IMR-90 (cell line): ENCODE results near the gene VPS26B. TPM values are rescaled to one million over a fixed set of nuclear protein-coding genes. Genes with fewer than 3 reads are reported as not detected.

ENCODE experiments used
- ATAC-seq: fragments of 200-7000 bp; cut with Tn5 transposase; 2 replicates; pipeline ENCODE4 v1.9.1; 2020; ENCODE audit warnings: low read depth, mild to moderate bottlenecking, moderate library complexity
- BruUV-seq: library from RNA; stranded (reverse); fragments of 400-500 nt; replicated peaks from 2 replicates; lab custom pipeline; 2021; lab: Mats Ljungman, UMichigan
- CTCF ChIA-PET: fragments of 300-600 bp; formaldehyde crosslinking; extraction: SDS; loops from one replicate; lab custom pipeline; 2021; ENCODE audit warnings: antibody characterized with exemption; lab: Yijun Ruan, JAX
- POLR2A ChIA-PET: fragments of 300-600 bp; sonication (Branson Sonifier 250); formaldehyde crosslinking; loops from one replicate; lab custom pipeline; 2022; ENCODE audit warnings: antibody characterized with exemption; ENCODE audit not compliant: unreplicated experiment; lab: Charles Lee
- DNase-seq: peaks from one replicate; pipeline ENCODE4 v3.0.0; 2013
- H2AFZ ChIP-seq: replicated peaks from 2 replicates; pipeline ENCODE3; 2013; ENCODE audit warnings: low read length, mild to moderate bottlenecking; ENCODE audit not compliant: poor library complexity
- H2AK5ac ChIP-seq: 2 replicates; pipeline ENCODE4 v1.6.1; 2013; ENCODE audit warnings: low read depth, low read length, inconsistent platforms
- H2AK9ac ChIP-seq: replicated peaks from 2 replicates; pipeline ENCODE3; 2013; ENCODE audit warnings: mild to moderate bottlenecking, low read depth, low read length, moderate library complexity; ENCODE audit not compliant: poor library complexity
- H2BK120ac ChIP-seq: 2 replicates; pipeline ENCODE4 v1.6.1; 2013; ENCODE audit warnings: low read depth, low read length, inconsistent platforms
- H2BK15ac ChIP-seq: 3 replicates; pipeline ENCODE4 v1.6.1; 2013; ENCODE audit warnings: low read depth, low read length, inconsistent platforms
- H2BK20ac ChIP-seq: 2 replicates; pipeline ENCODE4 v1.6.1; 2013; ENCODE audit warnings: low read depth, mild to moderate bottlenecking, inconsistent platforms, low read length, moderate library complexity
- H2BK5ac ChIP-seq: 2 replicates; pipeline ENCODE4 v1.6.1; 2013; ENCODE audit warnings: mild to moderate bottlenecking, low read depth, low read length, inconsistent platforms; ENCODE audit not compliant: poor library complexity, severe bottlenecking
- H3K14ac ChIP-seq: replicated peaks from 2 replicates; pipeline ENCODE4 v1.6.1; 2013; ENCODE audit warnings: low read depth, low read length, inconsistent platforms
- H3K18ac ChIP-seq: 2 replicates; pipeline ENCODE4 v1.6.1; 2013; ENCODE audit warnings: low read depth, low read length, control low read depth
- H3K23ac ChIP-seq: 2 replicates; pipeline ENCODE4 v1.6.1; 2013; ENCODE audit warnings: low read depth, low read length, inconsistent platforms
- H3K27ac ChIP-seq: 2 replicates; pipeline ENCODE4 v1.5.1; 2013; ENCODE audit warnings: mild to moderate bottlenecking, control low read depth, low read length; ENCODE audit not compliant: insufficient read depth
- H3K27me3 ChIP-seq: 2 replicates; pipeline ENCODE4 v1.6.1; 2013; ENCODE audit warnings: low read length; ENCODE audit not compliant: control insufficient read depth, insufficient read depth
- H3K36me3 ChIP-seq: 2 replicates; pipeline ENCODE4 v1.6.1; 2013; ENCODE audit warnings: low read length, mixed read lengths; ENCODE audit not compliant: control insufficient read depth, insufficient read depth
- H3K4ac ChIP-seq: 2 replicates; pipeline ENCODE4 v1.6.1; 2013; ENCODE audit warnings: low read depth, low read length, inconsistent platforms
- H3K4me1 ChIP-seq: 2 replicates; pipeline ENCODE4 v1.6.1; 2013; ENCODE audit warnings: low read length, mixed read lengths; ENCODE audit not compliant: control insufficient read depth, insufficient read depth
- H3K4me2 ChIP-seq: 2 replicates; pipeline ENCODE4 v1.6.1; 2013; ENCODE audit warnings: low read depth, mild to moderate bottlenecking, control low read depth, low read length, moderate library complexity
- H3K4me3 ChIP-seq: 2 replicates; pipeline ENCODE4 v1.5.1; 2013; ENCODE audit warnings: low read depth, mild to moderate bottlenecking, control low read depth, low read length, moderate library complexity; ENCODE audit not compliant: insufficient read depth
- H3K56ac ChIP-seq: 2 replicates; pipeline ENCODE4 v1.6.1; 2013; ENCODE audit warnings: low read length, inconsistent platforms; ENCODE audit not compliant: insufficient read depth; ENCODE audit errors: extremely low read depth
- H3K79me1 ChIP-seq, 2 experiments: 2 replicates each; pipeline ENCODE4 v1.6.1; 2013; ENCODE audit warnings: low read length in 2 of 2, inconsistent platforms in 1 of 2, low read depth in 1 of 2
- H3K9ac ChIP-seq: 2 replicates; pipeline ENCODE4 v1.6.1; 2013; ENCODE audit warnings: low read depth, low read length, control low read depth
- H3K9me1 ChIP-seq: 2 replicates; pipeline ENCODE4 v1.6.1; 2013; ENCODE audit warnings: low read length, inconsistent platforms; ENCODE audit not compliant: insufficient read depth
- H3K9me3 ChIP-seq: 2 replicates; pipeline ENCODE4 v1.6.1; 2013; ENCODE audit warnings: low read length; ENCODE audit not compliant: control insufficient read depth, insufficient read depth
- H4K20me1 ChIP-seq: 2 replicates; pipeline ENCODE4 v1.6.1; 2013; ENCODE audit warnings: low read length, inconsistent platforms; ENCODE audit not compliant: insufficient read depth
- H4K5ac ChIP-seq: 2 replicates; pipeline ENCODE4 v1.6.1; 2013; ENCODE audit warnings: mild to moderate bottlenecking, low read depth, low read length, control low read depth
- H4K8ac ChIP-seq, 2 experiments: 2 replicates each; pipeline ENCODE4 v1.6.1; 2013; ENCODE audit warnings: low read depth in 2 of 2, low read length in 2 of 2, control low read depth in 1 of 2, inconsistent platforms in 1 of 2
- H4K91ac ChIP-seq: 2 replicates; pipeline ENCODE4 v1.6.1; 2013; ENCODE audit warnings: low read depth, low read length, inconsistent platforms; ENCODE audit not compliant: insufficient read depth
- BHLHE40 ChIP-seq: fragments of 150-350 bp; IDR thresholded peaks from 2 replicates; pipeline ENCODE4 v1.6.1; 2016; ENCODE audit warnings: mild to moderate bottlenecking, low read depth, low read length
- CEBPB ChIP-seq: IDR thresholded peaks from 2 replicates; pipeline ENCODE4 v1.6.1; 2012; ENCODE audit warnings: low read depth, low read length, improper control_type of control experiment
- CHD1 ChIP-seq: IDR thresholded peaks from 2 replicates; pipeline ENCODE4 v1.6.1; 2012; ENCODE audit warnings: low read depth, low read length, improper control_type of control experiment
- ELK1 ChIP-seq: fragments of 150-350 bp; IDR thresholded peaks from 2 replicates; pipeline ENCODE4 v1.6.1; 2016; ENCODE audit warnings: low read depth, mild to moderate bottlenecking, low read length, moderate library complexity, borderline replicate concordance
- MAFK ChIP-seq: IDR thresholded peaks from 2 replicates; pipeline ENCODE4 v1.6.1; 2012; ENCODE audit warnings: low read depth, low read length, improper control_type of control experiment
- MAZ ChIP-seq: IDR thresholded peaks from 2 replicates; pipeline ENCODE4 v1.6.1; 2012; ENCODE audit warnings: low read depth, mild to moderate bottlenecking, low read length, improper control_type of control experiment, moderate library complexity, borderline replicate concordance
- MXI1 ChIP-seq: IDR thresholded peaks from 2 replicates; pipeline ENCODE4 v1.6.1; 2012; ENCODE audit warnings: low read depth, mild to moderate bottlenecking, low read length, moderate library complexity, borderline replicate concordance
- NFE2L2 ChIP-seq: fragments of 150-350 bp; IDR thresholded peaks from 2 replicates; pipeline ENCODE4 v1.6.1; 2016; ENCODE audit warnings: low read depth, mild to moderate bottlenecking, low read length
- POLR2A ChIP-seq: IDR thresholded peaks from 2 replicates; pipeline ENCODE4 v1.6.1; 2012; ENCODE audit warnings: mild to moderate bottlenecking, low read depth, low read length
- RAD21 ChIP-seq: IDR thresholded peaks from 2 replicates; pipeline ENCODE4 v1.6.1; 2012; ENCODE audit warnings: low read length, improper control_type of control experiment
- RCOR1 ChIP-seq: IDR thresholded peaks from 2 replicates; pipeline ENCODE4 v1.6.1; 2012; ENCODE audit warnings: mild to moderate bottlenecking, low read length, improper control_type of control experiment; ENCODE audit not compliant: insufficient replicate concordance
- RFX5 ChIP-seq: IDR thresholded peaks from 2 replicates; pipeline ENCODE4 v1.8.0; 2012; ENCODE audit warnings: low read depth, mild to moderate bottlenecking, low read length, moderate library complexity
- SMC3 ChIP-seq: fragments of 150-350 bp; IDR thresholded peaks from 2 replicates; pipeline ENCODE4 v1.6.1; 2016; ENCODE audit warnings: low read depth, mild to moderate bottlenecking, antibody characterized with exemption, low read length, moderate library complexity
- USF2 ChIP-seq: fragments of 150-350 bp; IDR thresholded peaks from 2 replicates; pipeline ENCODE4 v1.6.1; 2017; ENCODE audit warnings: mild to moderate bottlenecking, antibody characterized with exemption, low read length, low read depth
- WGBS, 2 experiments: methylation state at CpG; one replicate each; pipeline versions ENCODE4 v1.1.5 to v1.1.7; 2013; ENCODE audit warnings: missing lambda C conversion rate in 2 of 2; ENCODE audit not compliant: insufficient read length in 1 of 2; ENCODE audit errors: extremely low coverage in 2 of 2; 5-methylcytosine and 5-hydroxymethylcytosine counted together
- dilution Hi-C: fragments of 300-500 bp; cut with HindIII; formaldehyde crosslinking; loops from one replicate; pipeline ENCODE4 v1.14.3; 2018; ENCODE audit warnings: low sequenced_read_pairs; ENCODE audit not compliant: unreplicated experiment
- in situ Hi-C: fragments of 300-500 bp; cut with MboI; formaldehyde crosslinking; loops from 3 replicates; pipeline ENCODE4 v1.14.3; 2019; ENCODE audit warnings: low sequenced_read_pairs, inconsistent platforms, mixed read lengths
- intact Hi-C: fragments of 100-400 bp; cut with micrococcal nuclease; formaldehyde crosslinking; loops from 2 replicates; pipeline ENCODE4 v1.10.0; 2022
- polyA plus RNA-seq, 3 experiments: library from polyadenylated mRNA; depleted of rRNA; stranded (reverse); fragments of >200 nt; gene quantifications; 2 replicates each; pipeline ENCODE4 v1.2.3, GENCODE V29; 2012; ENCODE audit warnings: low replicate concordance in 1 of 3
- total RNA-seq: library from RNA; depleted of rRNA; stranded (reverse); fragments of >200 nt; gene quantifications from 2 replicates; pipeline ENCODE4 v1.2.3, GENCODE V29; 2012
- TF ChIP-seq, protein P1 (sequence below): conservative IDR thresholded peaks from 2 replicates; pipeline ENCODE4 v1.5.1; 2012; ENCODE audit warnings: mild to moderate bottlenecking, low read depth, low read length, improper control_type of control experiment

Gene VPS26B
- total and polyA plus RNA-seq, 2 of the 4 experiments (the other 2 are of a cell fraction): 41.6 to 51.1 TPM

DNA sequence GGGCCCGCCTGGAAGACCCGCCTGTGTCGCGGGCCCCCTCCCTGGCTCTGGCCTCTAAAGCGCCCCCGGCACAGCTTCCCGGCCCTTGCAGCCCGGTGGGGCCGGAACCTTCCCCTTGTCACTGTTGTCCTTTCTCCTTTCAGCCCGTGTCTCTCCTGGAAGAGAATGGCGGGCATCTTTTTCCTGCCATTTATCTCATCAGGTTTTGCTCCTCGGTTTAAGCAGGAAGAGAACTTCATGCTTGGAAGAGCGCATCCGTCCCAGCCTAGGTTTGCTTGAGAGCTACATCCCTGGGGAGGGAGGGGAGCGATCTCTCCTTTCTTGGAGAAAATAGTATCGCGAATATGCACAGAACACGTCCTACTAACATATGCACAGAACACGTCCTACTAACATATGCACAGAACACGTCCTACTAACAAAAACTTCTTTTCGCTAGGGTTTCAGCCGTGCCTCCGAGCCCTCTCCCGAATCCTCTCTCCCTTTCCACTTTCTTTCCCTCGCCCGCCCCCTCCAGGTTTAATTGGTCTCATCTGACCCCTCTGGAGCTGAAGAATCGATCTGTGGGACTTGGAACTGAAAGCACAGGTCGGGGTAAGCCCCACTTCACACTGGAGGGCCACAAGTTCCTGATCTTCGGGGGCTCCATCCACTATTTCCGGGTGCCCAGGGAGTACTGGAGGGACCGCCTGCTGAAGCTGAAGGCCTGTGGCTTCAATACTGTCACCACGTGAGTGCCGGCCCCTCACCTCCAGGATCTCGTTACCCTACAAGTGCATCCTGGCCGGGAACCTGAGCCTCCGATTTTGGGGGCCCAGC, 52.9 kb downstream of the VPS26B start:
- Histone ChIP-seq H3K36me3 (no peaks in the 10 kb centered on the region), H3K23ac (no peak overlapping the region), H3K9me1 (no peaks in the 10 kb centered on the region), H4K91ac (no peak overlapping the region), H2BK120ac (no peak overlapping the region), H2BK15ac (no peak overlapping the region), H3K9me3 (peaks cover 9% of the 10 kb centered on the region), H2BK5ac (no peak overlapping the region), H3K56ac (no peak overlapping the region), H3K4ac (no peak overlapping the region), H3K9ac (no peak overlapping the region), H3K14ac (no peak overlapping the region), H2AK9ac (peak overlapping the region; percentile 34), H3K4me1 (peaks cover 1% of the 10 kb centered on the region; the same call in 1 of the 2 replicates), H2BK20ac (no peak overlapping the region), H3K27ac (no peak overlapping the region), H4K8ac (no peak overlapping the region), H3K4me3 (no peak overlapping the region), H3K79me1 (no peaks in the 10 kb centered on the region), H2AK5ac (no peak overlapping the region), H3K18ac (no peak overlapping the region), H3K4me2 (peak overlapping the region; percentile 9; the same call in 1 of the 2 replicates), H2AFZ (peak overlapping the region; percentile 4), H4K5ac (no peak overlapping the region), H3K27me3 (peaks cover 53% of the 10 kb centered on the region), H4K20me1 (no peaks in the 10 kb centered on the region)
- DNase-seq (no peak), ATAC-seq (no peak)
- CTCF ChIA-PET: interaction anchor here (0.7 kb wide), 1 partner anchor 16 kb away, joined by 3 read pairs; no protein-coding TSS in a partner anchor
- TF ChIP-seq MAZ (no peak), SMC3 (no peak), RAD21 (no peak), MAFK (no peak), NFE2L2 (no peak), POLR2A (no peak), CHD1 (no peak), CEBPB (no peak), USF2 (no peak), RCOR1 (no peak), MXI1 (no peak), RFX5 (no peak), ELK1 (no peak), BHLHE40 (no peak)
- TF ChIP-seq, protein P1, sequence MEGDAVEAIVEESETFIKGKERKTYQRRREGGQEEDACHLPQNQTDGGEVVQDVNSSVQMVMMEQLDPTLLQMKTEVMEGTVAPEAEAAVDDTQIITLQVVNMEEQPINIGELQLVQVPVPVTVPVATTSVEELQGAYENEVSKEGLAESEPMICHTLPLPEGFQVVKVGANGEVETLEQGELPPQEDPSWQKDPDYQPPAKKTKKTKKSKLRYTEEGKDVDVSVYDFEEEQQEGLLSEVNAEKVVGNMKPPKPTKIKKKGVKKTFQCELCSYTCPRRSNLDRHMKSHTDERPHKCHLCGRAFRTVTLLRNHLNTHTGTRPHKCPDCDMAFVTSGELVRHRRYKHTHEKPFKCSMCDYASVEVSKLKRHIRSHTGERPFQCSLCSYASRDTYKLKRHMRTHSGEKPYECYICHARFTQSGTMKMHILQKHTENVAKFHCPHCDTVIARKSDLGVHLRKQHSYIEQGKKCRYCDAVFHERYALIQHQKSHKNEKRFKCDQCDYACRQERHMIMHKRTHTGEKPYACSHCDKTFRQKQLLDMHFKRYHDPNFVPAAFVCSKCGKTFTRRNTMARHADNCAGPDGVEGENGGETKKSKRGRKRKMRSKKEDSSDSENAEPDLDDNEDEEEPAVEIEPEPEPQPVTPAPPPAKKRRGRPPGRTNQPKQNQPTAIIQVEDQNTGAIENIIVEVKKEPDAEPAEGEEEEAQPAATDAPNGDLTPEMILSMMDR: no peak
- POLR2A ChIA-PET: no interaction called here
- in situ Hi-C loops (no loop called here), intact Hi-C loops (no loop called here), dilution Hi-C loops (no loop called here)
- 7% methylated on average over 12 of the region's 36 CpGs; no CpG with 5 or more reads in 1 of the 2 experiments for WGBS, 2 experiments
- no TSS peak for BruUV-seq
